ENCODE results near the gene DLG4. TPM values are rescaled to one million over a fixed set of nuclear protein-coding genes. Genes with fewer than 3 reads are reported as not detected.
A peak's percentile ranks its signal among the peaks of the same experiment; 100 is the strongest.
"Not testable (repeated sequence)": the region's sequence is repeated elsewhere in the genome, so short reads cannot be mapped to it uniquely, and the experiment has no call there.

DLG4 gene
- total RNA-seq, 1 experiment from 2014 or later = 7.8 TPM

DNA sequence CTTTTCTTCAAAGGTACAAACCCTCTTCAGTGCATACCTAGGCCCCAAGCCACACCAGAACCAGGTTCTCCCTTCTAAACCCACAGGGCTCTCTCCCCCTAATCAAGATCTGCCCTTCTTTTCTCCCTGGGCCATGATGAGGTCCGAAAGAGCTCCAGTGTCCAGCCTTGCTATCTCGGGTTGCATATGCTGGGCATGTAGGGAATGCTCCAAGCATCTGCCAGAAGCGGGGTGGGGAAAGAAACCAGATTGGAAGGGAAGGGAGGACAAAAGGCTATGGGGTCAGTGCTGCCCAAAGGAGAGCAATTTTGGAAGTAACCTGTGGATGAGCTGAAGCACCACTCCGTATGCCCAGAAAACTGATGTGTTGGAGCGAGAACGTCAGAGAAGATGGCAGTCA, 29.6 kb upstream of the DLG4 start:
- DNase-seq (ENCODE audit: low read depth) = no peak

DNA sequence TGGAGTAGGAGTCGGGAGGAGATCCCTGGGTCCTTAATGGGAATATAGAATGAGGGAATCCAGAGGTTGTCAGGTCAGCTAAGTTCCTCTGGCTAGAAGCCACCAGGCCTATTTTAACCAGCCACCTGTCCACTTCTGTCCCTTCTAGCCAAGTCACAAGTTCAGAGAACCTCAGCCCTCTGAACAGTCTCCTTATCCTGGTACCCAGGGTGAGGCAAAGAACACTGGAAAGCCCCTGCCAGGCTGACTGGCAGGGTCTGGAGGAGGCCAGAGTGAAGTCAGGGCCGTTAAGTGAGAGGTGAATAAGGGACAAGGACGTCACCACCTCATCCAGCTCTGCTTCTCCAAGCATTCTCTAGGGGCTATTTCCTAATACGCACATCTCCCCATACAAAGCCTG, 29.2 kb upstream of the DLG4 start:
- no peak for DNase-seq (ENCODE audit: low read depth)

DNA sequence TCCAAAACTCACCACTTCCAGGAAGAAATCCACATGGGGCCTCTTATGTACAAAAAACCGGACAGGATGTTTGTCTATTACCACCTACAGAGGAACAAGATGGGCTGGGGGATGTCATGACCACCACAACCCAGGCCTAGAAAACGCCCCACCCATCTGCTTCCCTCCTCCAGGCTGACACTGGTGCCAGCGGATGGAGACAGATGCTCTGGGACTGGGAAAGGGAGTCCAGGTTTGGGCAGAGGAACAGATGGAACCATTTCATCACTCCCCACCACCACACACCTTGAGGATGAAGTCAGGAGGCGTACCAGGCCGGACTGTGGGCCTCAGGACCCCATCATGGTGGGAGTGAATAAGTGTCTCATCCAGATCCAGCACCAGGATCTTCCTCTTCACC, 27.1 kb upstream of the DLG4 start:
- no peak for DNase-seq (ENCODE audit: low read depth)

DNA sequence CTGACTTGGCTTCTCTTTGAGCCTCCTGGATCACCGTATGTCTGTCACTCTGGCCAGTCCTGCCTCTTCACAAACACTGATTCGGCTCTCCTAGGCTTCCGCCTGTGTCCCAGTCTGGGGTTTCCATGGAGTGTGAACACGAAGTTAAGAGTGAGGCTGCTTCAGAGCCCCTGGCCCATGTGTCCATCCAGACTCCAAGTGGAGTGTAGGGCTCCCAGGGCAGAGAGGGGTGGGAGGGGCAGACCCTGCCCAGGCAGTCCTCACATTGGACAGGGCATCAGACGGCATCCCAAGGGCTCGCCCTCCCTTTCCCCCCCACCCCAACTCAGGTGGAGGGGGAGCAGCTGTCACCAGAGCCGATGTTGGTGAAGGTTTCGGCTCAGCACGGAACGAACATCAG, 24.2 kb upstream of the DLG4 start:
- not testable (repeated sequence) for DNase-seq (ENCODE audit: low read depth)

DNA sequence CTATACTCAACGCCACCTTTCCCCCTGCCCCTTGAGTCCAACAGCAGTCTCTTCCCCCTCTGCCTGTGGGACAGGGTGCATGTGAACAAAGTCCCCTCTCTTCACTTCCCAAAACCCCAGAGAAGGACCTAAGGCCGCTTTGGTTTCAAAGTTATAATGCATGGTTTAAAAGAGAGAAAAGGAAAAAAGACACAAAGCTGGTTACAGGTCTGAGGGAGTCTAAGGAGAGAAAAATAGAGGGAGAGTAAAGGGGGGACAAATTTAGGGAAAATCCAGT, 23.8 kb upstream of the DLG4 start:
- DNase-seq (ENCODE audit: low read depth) = no peak

DNA sequence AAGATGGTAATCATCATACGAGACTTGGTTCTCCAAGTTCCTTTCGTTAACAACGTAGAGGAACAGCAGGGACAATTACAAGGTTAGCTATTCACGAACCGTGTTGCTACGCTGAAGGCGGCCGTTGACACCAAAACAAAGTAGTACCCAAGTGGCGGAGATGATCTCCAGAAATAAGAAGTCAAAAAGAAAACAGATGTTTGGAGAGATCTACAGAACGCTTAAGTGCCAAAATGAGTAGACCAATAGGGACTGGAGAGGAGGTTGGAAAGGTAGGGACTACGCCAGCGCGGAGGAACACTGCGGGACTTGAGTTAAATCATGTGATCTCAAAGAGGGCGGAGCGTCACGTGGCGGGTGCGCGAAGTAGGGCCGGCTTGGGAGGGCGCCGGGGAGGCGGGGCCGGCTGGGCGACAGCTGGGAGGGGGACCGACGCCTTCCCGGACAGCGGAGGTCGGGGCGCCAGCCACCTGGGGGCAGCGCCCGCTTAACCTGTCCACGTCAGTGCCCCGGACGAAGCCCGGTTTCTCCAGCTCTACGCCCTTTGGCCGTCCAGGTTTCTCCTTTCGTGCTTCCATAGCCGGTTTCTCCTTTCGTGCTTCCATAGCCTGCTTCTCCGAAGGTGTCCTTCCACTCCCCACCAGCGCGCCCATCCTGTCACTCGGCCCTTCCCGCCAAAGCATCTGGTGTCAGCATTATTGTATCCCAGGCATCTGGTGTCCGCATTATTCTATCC, 23.2 kb upstream of the DLG4 start:
- peak; percentile 89 for DNase-seq (ENCODE audit: low read depth)

DNA sequence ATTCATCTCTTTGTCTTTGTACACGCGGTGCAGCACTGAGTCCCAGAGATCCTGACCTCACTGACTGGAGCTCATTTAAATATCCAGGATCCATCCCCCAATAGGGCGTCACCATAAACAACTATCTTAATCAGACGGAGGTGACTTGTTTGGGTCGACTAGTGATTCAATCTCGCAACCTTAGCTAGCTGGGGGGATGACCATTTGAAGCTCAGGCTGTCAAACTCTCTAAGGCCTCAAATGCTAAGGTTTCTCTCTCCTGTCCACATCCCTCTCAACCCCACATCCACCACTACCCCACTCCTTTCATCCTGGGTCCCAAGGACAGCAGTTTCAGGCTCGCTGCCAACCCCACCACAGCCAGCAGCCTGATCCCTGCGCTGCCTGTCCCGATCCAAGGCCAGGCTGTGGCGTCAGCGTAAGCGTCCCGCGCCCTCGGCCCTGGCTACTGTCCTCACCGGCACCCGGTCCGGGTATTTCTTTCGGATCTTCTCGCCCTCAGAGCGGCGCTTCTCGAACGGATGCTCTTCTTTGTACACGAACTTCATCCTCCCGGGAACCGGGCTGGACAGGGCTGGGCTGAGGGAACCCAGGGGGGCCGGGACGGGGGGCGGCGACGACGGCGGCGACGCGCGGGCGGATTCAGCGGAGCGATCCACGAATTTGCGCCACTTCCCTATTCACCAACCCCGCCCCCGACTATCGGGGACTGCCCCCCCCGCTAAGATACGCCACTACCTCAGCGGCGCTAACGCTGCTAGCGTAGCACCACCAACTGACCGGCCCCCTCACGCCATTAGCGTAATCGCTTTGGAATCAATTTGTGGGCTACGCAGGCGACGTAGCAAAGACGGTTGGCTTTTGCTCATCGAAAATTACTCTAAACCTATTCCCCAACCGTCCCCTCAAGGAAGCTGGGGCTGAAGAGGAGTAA, 22.4 kb upstream of the DLG4 start, which contains the start of gene GABARAP:
TSS of gene GABARAP (minus strand) at position 667 of the 934 bp plus-strand sequence. CDS start at position 548, 119 bp downstream.
- DNase-seq (ENCODE audit: low read depth) = peak; percentile 83

DNA sequence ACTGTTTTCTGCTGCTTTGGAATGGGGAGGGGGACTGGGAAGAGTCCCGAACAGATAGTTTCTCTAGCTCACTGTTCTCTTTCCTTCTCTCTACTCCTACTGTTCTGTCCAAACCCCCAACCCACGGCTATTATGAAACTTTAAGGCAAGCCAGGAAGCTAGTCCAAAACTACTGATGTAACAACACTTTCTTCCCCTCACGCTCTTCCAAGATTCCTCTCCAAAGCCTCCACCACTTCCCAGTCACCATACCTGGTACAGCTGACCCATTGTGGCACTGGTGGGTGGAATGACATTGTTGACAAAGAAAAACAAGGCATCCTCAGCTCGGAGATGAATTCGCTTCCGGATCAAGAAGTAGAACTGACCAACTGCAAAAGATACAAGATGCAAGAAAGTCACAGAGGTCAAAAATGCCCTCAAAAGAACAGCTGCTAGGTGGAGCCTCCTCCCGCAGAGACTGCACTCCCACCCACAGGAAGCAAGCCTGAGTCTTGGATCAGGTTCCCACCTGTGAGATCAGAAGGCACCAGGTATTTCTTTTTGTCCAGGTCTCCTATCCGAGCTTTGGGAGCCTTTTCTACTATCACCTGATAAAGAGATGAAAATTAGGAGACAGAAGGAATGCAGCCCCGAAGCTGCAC, 21.6 kb upstream of the DLG4 start:
- no peak for DNase-seq (ENCODE audit: low read depth)

DNA sequence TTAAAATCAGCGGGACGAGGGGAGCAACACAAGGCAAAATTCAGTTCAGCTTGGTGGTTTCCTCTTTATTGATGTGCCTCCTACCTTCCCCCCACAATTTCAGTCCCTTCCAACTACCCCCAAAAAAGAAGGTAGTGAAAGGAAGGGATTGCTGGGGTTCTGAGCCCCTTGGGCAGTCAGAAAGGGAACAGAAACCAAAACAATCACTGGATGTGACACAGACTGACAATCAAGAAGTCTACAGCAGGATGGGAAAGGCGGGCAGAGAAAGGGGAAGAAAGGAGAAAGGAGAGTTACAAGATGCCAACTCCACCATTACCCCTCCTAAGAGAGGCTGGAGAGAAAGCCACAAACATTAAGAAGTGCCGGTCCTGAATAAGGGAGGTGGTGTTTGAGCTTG, 20.7 kb upstream of the DLG4 start:
- DNase-seq (ENCODE audit: low read depth) = no peak

DNA sequence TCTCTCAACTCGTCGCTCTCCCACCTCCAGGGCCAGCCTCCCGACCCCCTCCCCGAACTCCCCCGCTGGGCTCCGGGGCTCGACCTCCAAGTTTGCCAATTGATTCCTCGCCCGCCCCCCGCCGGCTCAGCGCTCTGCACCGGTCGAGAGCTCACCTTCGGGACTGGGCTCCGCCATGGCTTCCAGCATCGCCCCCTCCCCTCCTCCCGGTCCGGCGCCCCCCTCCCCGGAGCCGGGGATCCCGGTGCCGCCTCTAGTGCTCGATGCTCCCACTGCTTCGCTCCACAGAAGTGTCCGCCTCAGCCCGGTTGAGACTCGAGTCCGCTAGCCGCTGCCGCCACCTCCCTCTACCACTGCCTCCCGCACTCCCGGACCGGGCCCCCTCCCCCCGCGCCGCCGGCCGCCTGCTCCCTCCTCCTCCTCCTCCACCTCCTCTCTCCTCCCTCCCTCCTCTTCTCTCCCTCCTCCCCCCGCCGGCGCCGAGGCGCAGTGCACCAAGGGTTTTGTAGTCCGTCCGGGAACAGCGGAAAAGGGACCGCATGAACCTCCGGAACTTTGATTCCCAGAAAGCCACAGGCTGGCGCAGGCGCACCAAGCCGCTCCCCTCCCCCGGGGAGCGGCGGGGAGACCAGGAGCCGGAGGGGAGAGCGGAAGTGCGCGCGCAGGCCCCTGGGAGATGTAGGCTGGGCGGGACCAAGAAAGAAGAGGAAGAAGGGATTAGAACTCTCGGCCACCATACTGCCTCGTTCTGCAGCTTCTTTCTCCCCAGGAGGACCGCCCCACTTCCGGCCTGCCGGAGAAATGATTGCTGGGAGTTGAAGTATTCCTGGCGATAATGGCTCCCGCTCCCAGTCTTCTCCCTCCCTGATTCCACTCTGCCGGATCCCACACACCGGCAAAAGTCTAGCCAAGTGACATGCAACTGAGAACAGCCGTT, 19.7 kb upstream of the DLG4 start, which contains the start of gene PHF23:
TSS of gene PHF23 (minus strand) at position 367 of the 937 bp plus-strand sequence. CDS start at position 189, 178 bp downstream.
- peak; percentile 99 for DNase-seq (ENCODE audit: low read depth)

DNA sequence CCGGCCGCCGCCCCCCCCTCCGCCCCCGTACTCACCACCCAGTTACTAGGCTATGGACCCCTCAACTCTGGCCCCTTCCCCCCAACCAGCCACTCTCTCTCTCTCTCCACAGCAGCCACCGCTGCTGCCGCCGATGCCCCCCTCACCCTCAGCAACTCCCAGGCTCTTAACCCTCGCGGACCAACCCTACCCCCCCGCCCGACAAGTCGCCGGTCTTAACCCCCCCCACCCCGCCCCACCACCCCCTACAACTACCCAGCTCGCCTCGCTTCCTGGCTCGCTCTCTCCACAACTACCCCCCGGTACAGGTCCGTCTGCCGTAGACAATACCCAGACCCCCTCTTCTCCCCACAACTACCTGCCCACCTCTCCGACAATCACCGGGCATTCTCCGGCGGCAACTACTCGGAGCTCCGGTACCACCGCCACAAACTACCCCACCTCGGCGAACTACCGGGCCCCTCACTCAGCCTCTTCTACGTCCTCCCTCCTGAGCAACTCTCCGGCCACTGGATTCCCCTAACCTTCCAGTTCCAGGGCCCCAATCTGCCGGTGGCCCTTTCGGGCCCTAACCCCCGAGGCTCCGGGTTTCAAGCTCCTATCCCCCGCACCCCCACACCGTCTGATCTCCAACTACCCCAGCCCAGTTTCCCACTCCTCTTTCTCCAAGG, 18.9 kb upstream of the DLG4 start:
- peak; percentile 38 for DNase-seq (ENCODE audit: low read depth)

DNA sequence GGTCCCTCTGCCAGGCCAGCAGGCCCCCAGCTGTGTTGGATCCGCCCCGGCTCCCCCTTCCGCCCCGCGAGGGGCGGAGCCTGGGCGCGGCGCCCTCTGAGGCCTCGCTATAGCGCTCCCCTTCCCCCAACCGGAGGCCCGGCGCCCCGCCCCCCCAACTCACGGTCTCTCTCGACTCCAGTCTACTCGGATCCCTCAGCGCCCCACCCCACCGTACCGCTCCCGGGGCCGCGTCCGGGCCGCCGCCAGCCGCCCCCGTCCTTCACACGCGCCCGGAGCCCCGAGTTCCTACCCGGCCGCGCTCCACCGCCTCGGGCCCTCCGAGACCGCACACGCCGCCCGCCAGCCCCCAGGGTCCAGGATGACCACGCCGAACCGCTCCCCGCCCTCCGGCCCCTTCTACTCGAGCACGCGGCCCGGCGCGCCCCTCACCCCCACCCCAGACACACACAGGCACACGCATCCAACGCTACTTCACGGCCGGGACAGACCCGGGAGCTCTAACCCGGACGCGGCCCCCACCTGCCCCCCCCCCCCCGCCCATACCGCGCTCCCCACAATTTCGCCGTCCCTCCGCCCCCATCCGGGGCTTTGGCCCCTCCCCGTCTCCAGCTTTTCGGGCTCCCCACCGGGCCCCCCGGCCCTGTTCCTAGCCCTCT, 18.3 kb upstream of the DLG4 start:
- peak; percentile 68 for DNase-seq (ENCODE audit: low read depth)

DNA sequence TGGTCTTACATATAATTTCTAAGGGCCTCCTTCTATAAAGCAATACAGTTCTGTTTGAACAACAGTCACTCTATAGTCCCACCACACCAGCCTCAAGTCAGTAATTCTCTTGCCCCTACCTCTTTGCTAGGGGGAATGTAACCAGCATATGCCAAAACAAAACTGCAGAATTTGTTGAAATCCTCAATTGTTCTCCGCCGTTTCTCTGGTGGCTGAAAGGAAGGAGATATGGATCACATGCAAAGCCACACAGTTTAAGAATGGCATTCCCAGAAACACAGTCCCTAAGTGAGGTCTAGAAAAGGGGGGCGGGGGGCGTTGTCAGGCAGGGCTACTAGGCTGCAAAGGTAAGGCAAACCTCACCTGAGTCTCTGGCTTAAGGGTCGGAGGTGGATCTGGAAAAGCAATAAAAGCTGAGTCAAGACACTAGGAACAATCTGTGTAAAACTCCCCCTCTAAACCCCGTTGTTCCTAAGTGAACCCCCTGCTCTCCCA, 17.7 kb upstream of the DLG4 start:
- no peak for DNase-seq (ENCODE audit: low read depth)

DNA sequence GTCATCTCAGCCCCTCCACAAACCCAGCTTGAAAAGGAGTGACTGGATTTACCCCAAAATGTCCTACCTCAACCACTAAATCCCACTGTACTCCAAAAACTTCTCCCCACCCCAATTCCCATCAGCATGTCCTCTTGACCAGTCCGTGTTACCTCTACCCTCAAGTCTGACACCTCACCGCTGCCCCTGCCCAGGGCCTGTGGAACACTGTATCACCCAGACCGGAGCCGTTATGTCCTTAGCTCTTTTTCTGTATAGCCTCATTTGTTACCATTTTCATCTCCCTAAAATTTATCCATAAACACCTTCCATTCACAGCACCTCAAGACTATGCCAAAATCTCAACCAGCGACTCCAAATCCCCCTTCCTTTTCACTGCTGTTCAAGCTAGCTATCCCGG, 17.2 kb upstream of the DLG4 start:
- DNase-seq (ENCODE audit: low read depth) = no peak

DNA sequence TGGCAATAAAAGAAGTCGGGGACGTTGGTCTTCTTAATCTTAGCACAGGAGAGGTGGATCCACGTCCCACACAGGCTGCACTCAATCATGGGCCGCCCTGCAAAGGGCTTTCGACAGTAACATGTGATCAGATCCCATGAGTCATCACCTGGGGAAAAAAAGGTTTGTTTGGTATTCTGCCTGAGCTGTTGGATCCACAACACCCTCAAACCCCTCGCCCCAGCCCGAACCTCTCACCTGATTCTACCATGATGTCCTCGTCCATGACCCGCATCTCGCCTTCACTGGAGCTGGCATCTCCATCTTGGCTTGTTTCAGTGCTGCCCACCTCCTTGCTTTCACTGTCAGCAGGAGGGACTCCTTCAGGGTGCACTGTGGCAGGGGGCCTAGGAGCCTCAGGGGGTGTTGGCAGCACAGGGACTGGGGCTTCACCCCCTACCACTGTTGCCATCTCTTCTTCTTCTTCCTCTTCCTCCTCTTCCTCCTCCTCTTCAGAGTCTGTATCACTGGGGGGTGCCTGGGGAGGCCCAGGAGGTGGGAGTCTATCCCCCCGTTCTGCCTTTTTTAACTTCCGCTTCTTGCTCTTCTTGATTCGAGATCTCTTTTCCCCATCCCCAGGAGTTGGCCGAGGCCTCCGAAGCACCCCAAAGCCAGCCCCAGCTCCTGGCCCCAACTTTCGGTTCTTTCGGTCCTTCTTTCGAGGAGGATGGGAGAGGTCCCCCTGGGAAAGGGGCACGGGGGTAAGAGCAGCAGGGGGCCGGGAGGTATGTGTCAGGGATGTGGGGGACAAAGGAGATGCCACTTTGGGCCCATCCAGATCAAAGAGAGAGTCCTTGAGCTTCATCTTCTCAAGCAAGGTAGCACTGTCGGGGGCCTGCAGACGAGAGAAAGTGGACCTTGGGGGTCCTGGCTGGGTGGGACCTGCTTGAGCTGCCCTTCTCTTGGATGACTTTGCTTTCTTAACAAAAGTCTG, 16.3 kb upstream of the DLG4 start:
- DNase-seq (ENCODE audit: low read depth) = peak; percentile 62

DNA sequence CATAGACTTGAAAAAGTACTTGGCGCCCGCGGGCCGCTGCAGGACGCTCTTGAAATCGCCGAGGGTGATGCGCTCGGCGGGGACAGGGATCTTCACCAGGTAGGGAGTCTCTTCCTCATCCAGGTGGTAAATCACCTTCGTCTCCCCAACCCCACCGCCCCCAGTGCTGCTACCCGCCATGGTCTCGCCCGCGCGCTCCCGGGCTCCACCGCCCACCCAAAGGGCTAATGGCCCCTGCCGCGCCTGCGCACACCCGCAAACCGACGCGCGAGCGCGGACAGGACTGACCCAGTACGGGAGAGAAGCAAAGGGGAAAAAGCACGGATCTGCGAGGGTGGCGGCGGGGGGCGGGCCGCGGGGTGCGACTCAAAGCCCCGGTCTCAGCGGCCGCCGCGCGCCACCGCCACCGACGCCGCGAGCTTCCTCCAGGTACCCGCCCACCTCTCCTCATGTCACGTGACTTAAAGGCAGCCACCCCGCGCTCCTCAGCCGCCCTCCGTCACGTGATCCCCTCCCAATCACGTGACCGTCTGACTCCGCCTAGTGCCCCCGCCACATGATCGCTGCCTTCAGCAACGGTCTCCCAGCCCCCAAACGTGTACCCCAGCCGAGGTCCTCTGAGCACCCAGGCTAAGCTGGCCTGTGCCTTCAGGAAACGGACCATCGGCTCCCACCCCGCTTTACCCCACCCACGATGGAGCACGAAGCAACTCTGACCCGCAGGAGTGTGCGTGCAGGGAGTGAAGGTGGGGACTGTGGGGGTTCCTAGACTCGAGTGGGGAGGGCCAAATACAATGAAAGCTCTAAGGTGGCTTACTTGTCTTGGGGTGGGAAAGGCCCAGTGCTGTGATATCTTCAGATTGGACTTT, 14.7 kb upstream of the DLG4 start, which contains the start of gene DVL2:
TSS of gene DVL2 (minus strand) at position 435 of the 869 bp plus-strand sequence. CDS start at position 180, 255 bp downstream.
- DNase-seq (ENCODE audit: low read depth) = peak; percentile 91

DNA sequence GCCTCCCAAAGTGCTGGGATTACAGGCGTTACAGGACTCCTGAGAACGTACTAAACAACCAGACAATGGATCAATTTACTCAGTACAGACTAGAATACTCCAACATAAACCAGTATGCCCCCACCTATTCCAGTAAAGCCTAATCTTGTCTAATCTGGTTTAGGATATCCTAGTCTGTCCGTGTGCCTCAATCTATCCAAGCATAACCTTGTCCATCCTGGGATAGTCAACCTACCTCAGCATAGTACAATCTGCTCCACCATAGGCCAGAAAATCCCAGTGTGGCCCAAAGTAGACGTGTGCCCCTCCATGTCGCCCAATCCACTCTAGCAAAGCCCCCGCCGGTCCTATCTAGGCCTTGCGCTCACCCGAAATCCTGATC, 14.1 kb upstream of the DLG4 start:
- DNase-seq (ENCODE audit: low read depth) = no peak

DNA sequence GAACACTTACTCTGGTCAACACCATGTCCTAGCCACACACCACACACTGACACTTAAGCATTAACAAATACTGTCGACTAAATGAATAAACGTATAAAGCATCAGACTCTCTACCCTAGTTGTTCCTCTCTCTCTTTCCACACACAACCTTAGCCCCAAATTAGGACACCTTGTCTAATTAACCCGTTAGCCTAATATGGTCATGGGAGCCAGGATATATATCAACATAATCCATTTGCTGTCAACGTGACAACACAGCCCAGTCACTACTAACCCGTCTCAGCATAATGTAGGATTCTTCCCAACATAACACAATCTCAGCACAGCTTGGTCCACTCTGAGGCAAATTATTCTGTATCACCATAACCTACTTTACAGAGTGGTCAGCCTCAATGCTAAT, 12.5 kb upstream of the DLG4 start:
- no peak for DNase-seq (ENCODE audit: low read depth)
